ENCODE data around the gene CAVIN1.
A peak's percentile ranks its signal among the peaks of the same experiment; 100 is the strongest.

DNA sequence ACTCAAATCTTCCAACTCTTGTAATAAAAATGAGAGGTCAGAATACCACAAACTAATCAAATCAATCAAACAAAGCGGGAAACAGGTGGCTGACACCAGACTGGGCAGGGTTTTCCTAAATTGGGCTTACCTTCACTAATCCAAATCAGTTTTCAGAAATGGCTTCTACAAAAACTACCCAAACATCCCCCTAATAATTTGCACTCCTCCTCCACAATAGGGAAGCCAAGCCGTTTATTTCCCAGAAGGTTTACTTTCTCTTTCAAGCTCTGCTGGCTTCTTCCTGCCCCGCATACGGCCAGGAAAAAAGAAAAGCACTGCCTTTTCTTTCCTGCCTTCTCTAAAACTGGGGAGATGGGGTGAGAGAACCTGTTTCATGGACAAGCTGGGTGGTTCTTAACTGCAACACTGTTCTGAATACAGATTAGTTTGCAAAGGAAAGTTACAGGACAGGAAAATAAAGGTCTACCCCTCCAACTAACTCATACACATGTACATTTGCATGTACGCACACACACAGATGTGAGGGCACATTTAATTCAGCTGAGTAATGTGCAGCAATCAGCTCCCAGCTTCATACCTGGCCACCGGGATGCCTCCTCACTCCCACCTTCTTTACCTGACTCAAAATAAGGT is 44.0 kb downstream of the CAVIN1 start:
- TF ChIP-seq, protein P1, sequence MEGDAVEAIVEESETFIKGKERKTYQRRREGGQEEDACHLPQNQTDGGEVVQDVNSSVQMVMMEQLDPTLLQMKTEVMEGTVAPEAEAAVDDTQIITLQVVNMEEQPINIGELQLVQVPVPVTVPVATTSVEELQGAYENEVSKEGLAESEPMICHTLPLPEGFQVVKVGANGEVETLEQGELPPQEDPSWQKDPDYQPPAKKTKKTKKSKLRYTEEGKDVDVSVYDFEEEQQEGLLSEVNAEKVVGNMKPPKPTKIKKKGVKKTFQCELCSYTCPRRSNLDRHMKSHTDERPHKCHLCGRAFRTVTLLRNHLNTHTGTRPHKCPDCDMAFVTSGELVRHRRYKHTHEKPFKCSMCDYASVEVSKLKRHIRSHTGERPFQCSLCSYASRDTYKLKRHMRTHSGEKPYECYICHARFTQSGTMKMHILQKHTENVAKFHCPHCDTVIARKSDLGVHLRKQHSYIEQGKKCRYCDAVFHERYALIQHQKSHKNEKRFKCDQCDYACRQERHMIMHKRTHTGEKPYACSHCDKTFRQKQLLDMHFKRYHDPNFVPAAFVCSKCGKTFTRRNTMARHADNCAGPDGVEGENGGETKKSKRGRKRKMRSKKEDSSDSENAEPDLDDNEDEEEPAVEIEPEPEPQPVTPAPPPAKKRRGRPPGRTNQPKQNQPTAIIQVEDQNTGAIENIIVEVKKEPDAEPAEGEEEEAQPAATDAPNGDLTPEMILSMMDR (IDR thresholded peaks at IDR 0.05): no peak
- TF ChIP-seq EP300 (IDR thresholded peaks at IDR 0.05): no peak
- peak in 1 of 4 donors; percentile 13 for TF ChIP-seq POLR2AphosphoS5 (IDR thresholded peaks at IDR 0.05)

All from sigmoid colon (tissue), 4 donors.